HG03196 (cell line): ENCODE data around the gene TMEM208.

ENCODE experiments used
- ATAC-seq: cut with Tn5 transposase; IDR thresholded peaks from one replicate; pipeline ENCODE4 v1.9.1; 2021; ENCODE audit not compliant: unreplicated experiment

Gene TMEM208

GRCh38 chr16:67191411-67191994, 35.4 kb upstream of the TMEM208 start:
- ATAC-seq: no peak

- peak; percentile 86 for ATAC-seq
These were observed 34.8 kb upstream of the TMEM208 start, which contains the start of gene E2F4 for GRCh38 chr16:67191995-67192681. Gene E2F4 (plus strand): TSS chr16:67192155. CDS start chr16:67192228, 73 bp downstream.

GRCh38 chr16:67192781-67193361, 34.1 kb upstream of the TMEM208 start:
- peak; percentile 10 for ATAC-seq

- no peak for ATAC-seq
These were observed 33.4 kb upstream of the TMEM208 start for GRCh38 chr16:67193536-67193935.

- ATAC-seq: no peak
These were observed 32.7 kb upstream of the TMEM208 start for GRCh38 chr16:67194260-67194659.

GRCh38 chr16:67195676-67196075, 31.3 kb upstream of the TMEM208 start:
- ATAC-seq: no peak

GRCh38 chr16:67196881-67197280, 30.0 kb upstream of the TMEM208 start:
- no peak for ATAC-seq

GRCh38 chr16:67197704-67198103, 29.2 kb upstream of the TMEM208 start:
- ATAC-seq: no peak

- ATAC-seq: no peak
These were observed 28.6 kb upstream of the TMEM208 start for GRCh38 chr16:67198238-67198734.

- ATAC-seq: no peak
These were observed 27.7 kb upstream of the TMEM208 start, which contains the start of gene ELMO3 for GRCh38 chr16:67199011-67199807. Gene ELMO3 (plus strand): TSS chr16:67199131. CDS start chr16:67199327, 196 bp downstream.

- ATAC-seq: no peak
These were observed 27.1 kb upstream of the TMEM208 start for GRCh38 chr16:67199808-67200198.

GRCh38 chr16:67200491-67200890, 26.4 kb upstream of the TMEM208 start:
- ATAC-seq: no peak

GRCh38 chr16:67201411-67202345, 25.3 kb upstream of the TMEM208 start:
- ATAC-seq: no peak

GRCh38 chr16:67202426-67202825, 24.5 kb upstream of the TMEM208 start:
- no peak for ATAC-seq

- ATAC-seq: no peak
These were observed 23.9 kb upstream of the TMEM208 start for GRCh38 chr16:67202956-67203493.

GRCh38 chr16:67204076-67204475, 22.9 kb upstream of the TMEM208 start:
- no peak for ATAC-seq

- ATAC-seq: no peak
These were observed 20.6 kb upstream of the TMEM208 start for GRCh38 chr16:67206129-67206837.

- no peak for ATAC-seq
These were observed 20.1 kb upstream of the TMEM208 start for GRCh38 chr16:67206838-67207248.
